NT2/D1 (cell line): ENCODE measurements around the gene GPR152.

ENCODE experiments used
- SUZ12 ChIP-seq: IDR thresholded peaks from 2 replicates; pipeline ENCODE4 v1.6.1; 2011; ENCODE audit not compliant: insufficient read length, insufficient read depth; ENCODE audit errors: extremely low read depth
- YY1 ChIP-seq: IDR thresholded peaks from 2 replicates; pipeline ENCODE4 v1.6.1; 2011; ENCODE audit not compliant: insufficient read length, insufficient read depth

DNA sequence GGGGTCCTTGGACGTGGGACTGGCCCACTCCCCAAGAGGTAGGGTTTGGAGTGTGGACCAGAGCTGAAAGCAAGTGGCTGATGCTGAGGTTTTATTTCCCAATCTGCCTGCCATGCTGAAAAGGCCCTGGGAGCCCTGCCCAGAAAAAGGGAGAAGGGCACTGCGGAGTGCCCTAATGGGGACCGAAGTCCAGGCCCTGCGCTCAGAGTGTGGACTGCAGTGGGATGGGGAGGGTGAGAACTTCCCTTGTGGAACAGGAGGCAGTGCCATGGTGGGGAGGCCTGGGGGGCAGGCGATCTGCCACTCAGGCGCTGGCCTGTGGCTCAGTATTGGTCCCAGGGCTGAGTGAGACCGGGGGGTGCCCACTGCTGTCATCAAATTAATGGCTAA, 4.3 kb downstream of the GPR152 start:
- no peak for TF ChIP-seq YY1
- no peak for TF ChIP-seq SUZ12
